NCI-H1092 (cell line): ENCODE results near the gene DRAXIN.

Experiments used
- DNase-seq: peaks from one replicate; lab custom pipeline; 2025; lab: John Stamatoyannopoulos, UW

DRAXIN gene

GRCh38 chr1:11764115-11764514, 72.6 kb downstream of the DRAXIN start:
- DNase-seq, result no peak

- no peak for DNase-seq
These were observed 73.0 kb downstream of the DRAXIN start for GRCh38 chr1:11764519-11764918.

- DNase-seq, result no peak
These were observed 74.3 kb downstream of the DRAXIN start for GRCh38 chr1:11765661-11766428.

GRCh38 chr1:11766429-11766776, 74.9 kb downstream of the DRAXIN start:
- DNase-seq, result no peak

- DNase-seq, result no peak
These were observed 76.6 kb downstream of the DRAXIN start for GRCh38 chr1:11767922-11768704.

- DNase-seq, result no peak
These were observed 77.3 kb downstream of the DRAXIN start for GRCh38 chr1:11768821-11769220.

- DNase-seq, result no peak
These were observed 77.8 kb downstream of the DRAXIN start for GRCh38 chr1:11769274-11769673.

GRCh38 chr1:11770011-11770410, 78.5 kb downstream of the DRAXIN start:
- DNase-seq, result no peak

GRCh38 chr1:11771481-11772043, 80.1 kb downstream of the DRAXIN start:
- DNase-seq, result no peak

GRCh38 chr1:11772458-11772857, 80.9 kb downstream of the DRAXIN start:
- DNase-seq, result no peak

- DNase-seq, result no peak
These were observed 83.2 kb downstream of the DRAXIN start for GRCh38 chr1:11774753-11775152.
